ENCODE results near the gene NAPSA. TPM values are rescaled to one million over a fixed set of nuclear protein-coding genes. Genes with fewer than 3 reads are reported as not detected.

The NAPSA gene
- total and polyA plus RNA-seq, 9 of the 15 experiments (the other 6 are each of a cell fraction or from before 2014, with no cell fraction given) = 0.25 to 1.9 (median 0.69) TPM

- TF ChIP-seq, protein P1, sequence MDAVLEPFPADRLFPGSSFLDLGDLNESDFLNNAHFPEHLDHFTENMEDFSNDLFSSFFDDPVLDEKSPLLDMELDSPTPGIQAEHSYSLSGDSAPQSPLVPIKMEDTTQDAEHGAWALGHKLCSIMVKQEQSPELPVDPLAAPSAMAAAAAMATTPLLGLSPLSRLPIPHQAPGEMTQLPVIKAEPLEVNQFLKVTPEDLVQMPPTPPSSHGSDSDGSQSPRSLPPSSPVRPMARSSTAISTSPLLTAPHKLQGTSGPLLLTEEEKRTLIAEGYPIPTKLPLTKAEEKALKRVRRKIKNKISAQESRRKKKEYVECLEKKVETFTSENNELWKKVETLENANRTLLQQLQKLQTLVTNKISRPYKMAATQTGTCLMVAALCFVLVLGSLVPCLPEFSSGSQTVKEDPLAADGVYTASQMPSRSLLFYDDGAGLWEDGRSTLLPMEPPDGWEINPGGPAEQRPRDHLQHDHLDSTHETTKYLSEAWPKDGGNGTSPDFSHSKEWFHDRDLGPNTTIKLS (IDR thresholded peaks at IDR 0.05; ENCODE audit: borderline replicate concordance, low read depth) = no peak
- TF ChIP-seq ZNF561 (CRISPR knock-in tag; conservative IDR thresholded peaks at IDR 0.05) (no peak), ZNF589 (CRISPR knock-in tag; IDR thresholded peaks at IDR 0.05; ENCODE audit: low read depth) (no peak), DACH1 (IDR thresholded peaks at IDR 0.05; ENCODE audit: partially characterized antibody) (no peak), HINFP (tag; conservative IDR thresholded peaks at IDR 0.05; ENCODE audit: low read depth) (no peak), ZNF780A (CRISPR knock-in tag; IDR thresholded peaks at IDR 0.05) (no peak), HDGF (IDR thresholded peaks at IDR 0.05) (no peak), CTBP1 (IDR thresholded peaks at IDR 0.05; ENCODE audit: borderline replicate concordance) (peak; percentile 31; the same call in 1 of the 2 replicates), NR2C1 (IDR thresholded peaks at IDR 0.05) (peak; percentile 46; the same call in 1 of the 2 replicates), NR2C1 (tag; IDR thresholded peaks at IDR 0.05) (no peak), ESRRB (CRISPR knock-in tag; IDR thresholded peaks at IDR 0.05; ENCODE audit: borderline replicate concordance) (no peak), CC2D1A (IDR thresholded peaks at IDR 0.05) (peak; percentile 56; the same call in 1 of the 2 replicates), ZNF79 (CRISPR knock-in tag; IDR thresholded peaks at IDR 0.05; ENCODE audit: low read depth) (no peak), ARNT (IDR thresholded peaks at IDR 0.05) (no peak), HMGN3 (IDR thresholded peaks at IDR 0.05; ENCODE audit: borderline replicate concordance, extremely low read depth, insufficient read length, low read depth, low read length) (no peak), SMARCE1 (IDR thresholded peaks at IDR 0.05) (no peak), HDAC8 (tag; IDR thresholded peaks at IDR 0.05) (no peak)
- TF ChIP-seq, protein P2, sequence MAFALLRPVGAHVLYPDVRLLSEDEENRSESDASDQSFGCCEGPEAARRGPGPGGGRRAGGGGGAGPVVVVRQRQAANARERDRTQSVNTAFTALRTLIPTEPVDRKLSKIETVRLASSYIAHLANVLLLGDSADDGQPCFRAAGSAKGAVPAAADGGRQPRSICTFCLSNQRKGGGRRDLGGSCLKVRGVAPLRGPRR (CRISPR knock-in tag; IDR thresholded peaks at IDR 0.05) = no peak
- TF ChIP-seq, protein P3, sequence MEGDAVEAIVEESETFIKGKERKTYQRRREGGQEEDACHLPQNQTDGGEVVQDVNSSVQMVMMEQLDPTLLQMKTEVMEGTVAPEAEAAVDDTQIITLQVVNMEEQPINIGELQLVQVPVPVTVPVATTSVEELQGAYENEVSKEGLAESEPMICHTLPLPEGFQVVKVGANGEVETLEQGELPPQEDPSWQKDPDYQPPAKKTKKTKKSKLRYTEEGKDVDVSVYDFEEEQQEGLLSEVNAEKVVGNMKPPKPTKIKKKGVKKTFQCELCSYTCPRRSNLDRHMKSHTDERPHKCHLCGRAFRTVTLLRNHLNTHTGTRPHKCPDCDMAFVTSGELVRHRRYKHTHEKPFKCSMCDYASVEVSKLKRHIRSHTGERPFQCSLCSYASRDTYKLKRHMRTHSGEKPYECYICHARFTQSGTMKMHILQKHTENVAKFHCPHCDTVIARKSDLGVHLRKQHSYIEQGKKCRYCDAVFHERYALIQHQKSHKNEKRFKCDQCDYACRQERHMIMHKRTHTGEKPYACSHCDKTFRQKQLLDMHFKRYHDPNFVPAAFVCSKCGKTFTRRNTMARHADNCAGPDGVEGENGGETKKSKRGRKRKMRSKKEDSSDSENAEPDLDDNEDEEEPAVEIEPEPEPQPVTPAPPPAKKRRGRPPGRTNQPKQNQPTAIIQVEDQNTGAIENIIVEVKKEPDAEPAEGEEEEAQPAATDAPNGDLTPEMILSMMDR (IDR thresholded peaks at IDR 0.05 in 2 of 3, conservative IDR thresholded peaks at IDR 0.05 in 1 of 3; ENCODE audit: insufficient read depth in 2 of 3, low read depth in 1 of 3, low read length in 3 of 3) = peak; percentile 86 to 88 (median 88)
- TF ChIP-seq, protein P4, sequence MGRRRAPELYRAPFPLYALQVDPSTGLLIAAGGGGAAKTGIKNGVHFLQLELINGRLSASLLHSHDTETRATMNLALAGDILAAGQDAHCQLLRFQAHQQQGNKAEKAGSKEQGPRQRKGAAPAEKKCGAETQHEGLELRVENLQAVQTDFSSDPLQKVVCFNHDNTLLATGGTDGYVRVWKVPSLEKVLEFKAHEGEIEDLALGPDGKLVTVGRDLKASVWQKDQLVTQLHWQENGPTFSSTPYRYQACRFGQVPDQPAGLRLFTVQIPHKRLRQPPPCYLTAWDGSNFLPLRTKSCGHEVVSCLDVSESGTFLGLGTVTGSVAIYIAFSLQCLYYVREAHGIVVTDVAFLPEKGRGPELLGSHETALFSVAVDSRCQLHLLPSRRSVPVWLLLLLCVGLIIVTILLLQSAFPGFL (CRISPR knock-in tag; IDR thresholded peaks at IDR 0.05) = no peak
Measured at GRCh38 chr19:50368649-50369570, 3.5 kb upstream of the NAPSA start (continued).

Data from K562 (cell line).